ENCODE data around the gene LIX1.
"Not testable (repeated sequence)": the region's sequence is repeated elsewhere in the genome, so short reads cannot be mapped to it uniquely, and the experiment has no call there.

The LIX1 gene

GRCh38 chr5:97102010-97102470, 40.4 kb downstream of the LIX1 start:
- DNase-seq (ENCODE audit: low read depth in 2 of 2), result no peak

DNA sequence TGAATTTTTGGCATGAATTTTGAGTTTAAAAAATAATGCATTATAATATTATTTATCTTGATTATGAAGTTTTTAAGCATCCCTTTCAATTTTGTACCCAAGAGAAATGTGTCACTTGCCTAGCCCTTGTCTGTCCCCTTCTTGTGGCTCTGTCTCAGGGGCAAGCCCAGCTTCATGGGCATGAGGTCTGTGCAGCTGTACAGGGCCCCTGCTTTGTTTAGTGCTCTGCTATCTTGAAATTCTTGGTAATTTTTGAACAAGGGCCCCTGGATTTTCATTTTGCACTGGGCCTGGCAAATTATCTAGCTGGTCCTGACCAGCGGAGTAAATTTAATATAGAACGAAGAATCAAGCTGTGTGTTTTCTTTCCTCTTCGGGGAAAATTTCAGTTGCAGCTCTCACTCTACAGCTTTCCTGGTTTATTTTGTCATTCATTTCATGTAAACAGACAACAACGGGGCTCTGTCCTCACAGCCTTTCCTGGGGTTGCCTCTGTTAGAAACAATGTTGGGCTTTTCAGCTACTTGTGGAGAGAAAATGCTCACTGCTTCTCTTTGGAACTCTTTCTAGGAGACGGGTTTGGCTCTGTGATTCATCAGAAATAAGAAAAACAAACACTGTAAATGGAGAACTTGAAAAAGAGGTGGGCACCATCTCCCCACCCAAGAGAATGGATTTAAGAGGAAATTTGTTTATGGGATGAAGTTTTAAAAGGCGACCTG, 41.1 kb downstream of the LIX1 start:
- DNase-seq (ENCODE audit: low read depth in 2 of 2), result no peak

GRCh38 chr5:97100476-97100875, 41.9 kb downstream of the LIX1 start:
- DNase-seq (ENCODE audit: low read depth in 2 of 2), result no peak

DNA sequence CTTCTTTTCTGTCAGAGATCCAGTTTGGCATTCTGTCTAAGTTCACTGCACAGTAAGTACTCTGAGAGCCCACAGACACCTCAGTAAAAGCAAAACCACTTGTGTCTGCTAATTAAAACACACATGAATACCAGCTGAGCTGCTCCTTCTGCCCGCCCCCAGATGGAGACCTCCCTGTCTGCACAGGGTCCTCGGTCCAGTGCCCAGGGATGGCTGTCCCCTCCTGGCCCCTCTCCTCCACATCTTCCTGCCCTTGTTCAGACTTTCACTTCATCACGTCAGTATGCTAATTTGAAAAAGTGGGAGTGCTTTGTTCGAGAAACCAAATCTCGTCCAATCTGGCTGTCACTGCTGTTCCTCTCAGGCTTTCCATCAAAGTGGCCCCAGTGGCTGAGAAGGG, 43.5 kb downstream of the LIX1 start:
- no peak for DNase-seq (ENCODE audit: low read depth in 2 of 2)

- DNase-seq (ENCODE audit: low read depth in 2 of 2), result no peak
Measured at GRCh38 chr5:97097326-97098230, 44.8 kb downstream of the LIX1 start.

DNA sequence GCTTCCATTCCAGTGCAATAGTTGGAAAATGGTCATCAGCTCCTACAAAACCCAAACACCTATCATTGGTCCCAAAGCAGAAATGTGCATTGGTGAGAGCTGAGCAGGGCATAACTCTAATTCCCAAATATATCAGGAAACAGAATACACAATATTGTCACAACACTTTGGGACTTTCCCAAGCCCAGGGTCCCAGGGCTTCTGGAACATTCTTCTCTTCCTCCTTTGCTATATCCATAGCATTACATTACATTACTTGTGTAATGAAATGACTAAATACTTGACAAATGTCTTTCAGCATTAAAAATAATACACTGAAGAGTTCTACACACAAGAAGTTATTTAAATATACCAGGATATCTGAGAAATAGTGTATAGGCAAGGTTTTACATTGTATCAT, 45.6 kb downstream of the LIX1 start:
- DNase-seq (ENCODE audit: low read depth in 2 of 2), result no peak

DNA sequence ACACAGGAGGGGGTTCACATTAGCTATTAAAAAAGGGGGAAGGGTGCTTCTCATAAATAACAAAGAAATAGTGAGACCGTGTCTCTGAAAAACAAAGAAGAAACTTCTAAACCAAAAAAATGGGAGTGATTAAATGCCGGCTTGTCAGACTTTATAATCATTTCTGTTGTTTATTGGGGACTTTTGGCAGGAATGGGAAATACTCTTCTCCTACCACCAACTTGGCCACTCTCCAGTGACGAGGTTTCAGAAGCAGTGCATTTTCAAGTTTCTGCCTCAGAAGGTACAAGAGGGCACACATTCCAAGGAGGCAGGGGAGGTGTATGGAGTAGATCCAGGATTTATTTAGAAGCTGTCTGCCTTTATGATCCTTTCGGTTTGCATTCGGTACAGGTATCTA, 46.2 kb downstream of the LIX1 start:
- no peak for DNase-seq (ENCODE audit: low read depth in 2 of 2)

GRCh38 chr5:97095318-97095732, 47.1 kb downstream of the LIX1 start:
- no peak for DNase-seq (ENCODE audit: low read depth in 2 of 2)

GRCh38 chr5:97094579-97095317, 47.7 kb downstream of the LIX1 start:
- peak; percentile 14 for DNase-seq (ENCODE audit: low read depth in 2 of 2)

DNA sequence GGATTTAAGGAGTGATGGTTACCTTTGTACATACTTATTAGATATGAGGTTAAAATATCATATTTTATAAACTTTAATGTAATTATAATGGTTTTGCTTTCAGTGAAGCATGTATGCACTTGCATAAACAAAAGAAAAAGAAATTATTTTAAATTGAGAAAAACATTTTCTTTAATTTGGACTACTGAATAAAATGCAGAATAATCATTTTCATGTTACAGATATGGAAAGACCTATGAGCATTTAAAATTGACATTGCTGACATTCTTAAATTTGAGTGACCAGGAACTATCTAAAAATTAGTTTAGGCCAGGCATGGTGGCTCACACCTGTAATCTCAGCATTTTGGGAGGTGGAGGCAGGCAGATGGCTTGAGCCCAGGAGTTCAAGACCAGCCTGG, 49.2 kb downstream of the LIX1 start:
- DNase-seq (ENCODE audit: low read depth in 2 of 2), result no peak

DNA sequence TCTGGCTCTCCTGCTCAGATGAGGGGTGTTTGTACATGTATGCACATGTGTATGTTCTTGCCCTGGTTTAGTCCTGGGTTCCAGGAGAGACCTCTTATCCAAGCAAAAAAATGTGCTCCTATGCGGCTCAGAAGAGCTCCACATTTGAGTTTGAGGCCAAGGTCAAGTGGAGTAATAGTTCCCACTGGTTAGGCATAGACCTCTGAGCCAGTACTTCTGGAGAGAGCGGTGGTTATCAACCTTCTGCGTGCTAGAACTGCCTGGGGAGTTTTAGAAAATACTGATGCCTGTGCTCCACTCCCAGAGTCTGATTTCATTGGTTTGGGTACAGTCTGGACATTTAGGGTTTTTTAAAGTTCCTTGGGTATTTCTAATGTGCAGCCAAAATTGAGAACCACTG, 51.5 kb downstream of the LIX1 start:
- DNase-seq (ENCODE audit: low read depth in 2 of 2), result no peak

DNA sequence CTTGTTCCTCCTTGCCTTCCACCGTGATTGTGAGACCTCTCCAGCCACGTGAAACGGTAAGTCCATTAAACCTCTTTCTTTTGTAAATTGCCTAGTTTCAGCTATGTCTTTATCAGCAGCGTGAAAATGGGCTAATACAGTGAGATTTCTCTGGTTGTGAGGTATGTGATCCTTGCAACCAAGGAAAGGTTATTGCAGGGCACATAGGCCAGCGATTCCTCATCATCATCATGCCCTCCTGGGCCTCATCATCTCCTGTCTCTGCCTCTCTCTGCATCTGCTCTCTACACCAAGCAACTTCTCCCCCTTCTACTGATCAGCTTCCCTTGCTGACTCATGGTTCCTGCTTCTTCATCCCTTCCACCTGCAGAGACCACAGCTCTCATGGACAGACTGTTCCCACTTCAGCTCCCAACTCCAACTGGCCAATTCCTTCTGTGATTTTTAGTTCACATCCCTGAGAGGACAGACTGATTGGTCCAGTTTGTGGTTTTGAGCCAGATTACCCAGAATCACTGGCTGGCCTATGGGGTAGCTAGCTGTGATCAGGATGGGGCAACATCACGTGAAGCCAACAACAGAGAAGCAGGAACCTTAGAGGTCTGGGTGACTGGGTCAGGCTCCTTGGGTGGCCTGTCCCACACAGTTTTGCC, 53.1 kb downstream of the LIX1 start:
- DNase-seq (ENCODE audit: low read depth in 2 of 2), result no peak

DNA sequence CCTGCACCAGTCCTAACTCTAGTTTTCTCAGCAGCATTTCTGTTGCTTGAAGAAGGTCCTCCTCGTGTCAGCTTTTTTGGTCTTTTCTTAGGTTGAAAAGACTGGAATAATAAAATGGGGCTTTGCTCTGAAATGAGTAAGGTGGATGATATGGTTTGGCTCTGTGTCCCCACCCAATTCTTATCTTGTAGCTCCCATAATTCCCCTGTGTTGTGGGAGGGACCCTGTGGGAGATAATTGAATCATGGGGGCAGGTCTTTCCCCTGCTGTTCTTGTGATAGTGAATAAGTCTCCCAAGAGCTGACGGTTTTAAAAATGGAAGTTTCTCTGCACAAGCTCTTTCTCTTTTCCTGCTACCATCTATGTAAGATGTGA, 53.6 kb downstream of the LIX1 start:
- no peak for DNase-seq (ENCODE audit: low read depth in 2 of 2)

DNA sequence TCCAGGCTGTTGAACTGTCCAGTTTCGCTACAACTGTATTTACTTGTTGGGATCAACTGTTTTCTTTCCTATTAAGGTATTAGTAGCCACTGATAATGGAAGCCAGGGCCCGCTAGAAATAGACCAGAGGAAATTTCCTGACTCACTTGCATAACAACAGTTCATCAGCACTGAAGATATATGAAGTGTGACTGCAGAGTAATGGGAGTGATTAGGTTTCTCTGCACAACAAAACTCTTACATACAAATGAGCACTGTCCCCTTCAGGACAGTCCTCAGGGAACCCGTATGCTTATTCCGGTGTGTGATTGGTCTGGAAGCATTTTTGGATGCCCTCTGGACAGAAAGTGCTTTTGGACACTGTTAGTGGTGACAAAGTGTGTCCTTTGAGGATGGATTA, 55.3 kb downstream of the LIX1 start:
- no peak for DNase-seq (ENCODE audit: low read depth in 2 of 2)

DNA sequence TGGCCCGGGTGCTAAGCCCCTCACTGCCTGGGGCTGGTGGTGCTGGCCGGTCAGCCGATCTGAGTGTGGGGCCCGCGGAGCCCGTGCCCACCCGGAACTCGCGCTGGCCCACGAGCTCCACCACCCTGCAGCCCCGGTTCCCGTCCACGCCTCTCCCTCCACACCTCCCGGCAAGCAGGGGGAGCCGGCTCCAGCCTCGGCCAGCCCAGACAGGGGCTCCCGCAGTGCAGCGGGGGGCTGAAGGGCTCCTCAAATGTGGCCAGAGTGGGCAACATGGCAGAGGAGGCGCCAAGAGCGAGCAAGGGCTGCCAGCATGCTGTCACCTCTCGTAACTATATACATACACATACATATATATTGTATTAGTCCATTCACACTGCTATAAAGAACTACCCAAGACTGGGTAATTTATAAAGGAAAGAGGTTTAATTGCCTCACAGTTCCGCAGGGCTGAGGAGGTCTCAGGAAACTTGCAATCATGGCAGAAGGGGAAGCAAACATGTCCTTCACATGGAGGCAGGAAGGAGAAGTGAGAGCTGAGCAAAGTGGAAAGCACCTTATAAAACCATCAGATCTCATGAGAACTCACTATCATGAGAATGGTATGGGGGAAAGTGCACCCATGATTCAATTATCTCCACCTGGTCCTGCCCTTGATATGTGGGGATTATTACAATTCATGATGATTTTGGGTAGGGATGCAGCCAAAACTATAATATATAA, 56.8 kb downstream of the LIX1 start:
- DNase-seq (ENCODE audit: low read depth in 2 of 2), result no peak

DNA sequence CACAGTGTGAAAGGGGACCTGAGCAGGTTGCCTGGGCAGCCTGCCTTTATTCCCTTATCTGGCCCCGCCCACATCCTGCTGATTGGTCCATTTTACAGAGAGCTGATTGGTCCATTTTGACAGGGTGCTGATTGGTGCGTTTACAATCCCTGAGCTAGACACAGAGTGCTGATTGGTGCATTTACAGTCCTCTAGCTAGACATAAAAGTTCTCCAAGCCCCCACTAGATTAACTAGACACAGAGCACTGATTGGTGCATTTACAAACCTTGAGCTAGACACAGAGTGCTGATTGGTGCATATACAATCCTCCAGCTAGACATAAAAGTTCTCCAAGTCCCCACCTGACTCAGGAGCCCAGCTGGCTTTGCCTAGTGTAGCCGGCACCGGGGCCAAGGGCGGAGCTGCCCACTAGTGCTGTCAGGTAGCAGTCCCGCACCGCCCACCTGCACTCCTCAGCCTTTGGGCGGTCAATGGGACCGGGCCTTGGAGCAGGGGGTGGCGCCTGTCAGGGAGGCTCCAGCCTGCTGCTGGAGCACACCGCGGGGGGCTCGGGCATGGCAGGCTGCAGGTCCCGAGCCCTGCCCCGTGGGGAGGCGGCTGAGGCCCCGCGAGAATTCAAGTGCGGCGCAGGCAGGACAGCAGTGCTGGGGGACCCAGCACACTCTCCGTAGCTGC, 57.5 kb downstream of the LIX1 start:
- DNase-seq (ENCODE audit: low read depth in 2 of 2), result not testable (repeated sequence)

DNA sequence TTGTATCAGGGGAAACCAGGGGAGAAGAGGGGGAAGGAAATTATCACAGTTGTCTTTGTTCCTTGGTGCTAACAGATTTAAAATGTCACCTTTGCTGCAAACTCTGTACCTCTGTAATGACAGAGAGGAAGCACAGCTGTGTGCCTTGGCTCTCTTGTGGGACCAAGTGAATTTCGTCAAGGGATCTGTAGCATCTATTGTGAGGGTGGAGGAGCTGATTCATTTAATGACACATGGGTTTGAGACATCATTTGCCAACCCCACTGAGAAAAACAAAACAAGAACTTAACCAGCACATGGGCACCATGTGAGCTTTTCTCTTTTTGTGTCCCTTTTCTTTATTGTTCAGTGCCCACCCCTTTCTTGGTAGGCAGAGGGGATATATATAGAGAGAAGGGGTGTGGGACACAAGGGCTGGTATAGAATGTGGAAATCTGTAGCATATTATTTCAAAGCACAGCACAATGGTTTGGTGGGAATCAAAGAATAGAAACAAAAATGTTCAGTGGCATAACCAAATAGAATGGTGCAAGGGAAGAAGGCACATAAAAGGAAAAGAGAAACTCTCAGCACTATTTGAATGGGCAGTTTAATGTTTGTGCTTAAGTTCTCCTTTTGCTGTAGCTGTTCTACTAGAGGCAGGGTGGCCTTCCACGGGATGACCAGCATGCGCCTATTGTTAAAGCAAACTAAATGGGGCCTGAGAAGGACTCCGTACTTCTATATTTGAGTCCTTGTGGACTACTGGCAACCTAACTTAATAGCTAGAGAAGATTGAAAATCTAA, 63.3 kb downstream of the LIX1 start:
- DNase-seq (ENCODE audit: low read depth in 2 of 2), result no peak

GRCh38 chr5:97077246-97077645, 65.2 kb downstream of the LIX1 start:
- DNase-seq (ENCODE audit: low read depth in 2 of 2), result no peak

GRCh38 chr5:97076098-97076497, 66.3 kb downstream of the LIX1 start:
- no peak for DNase-seq (ENCODE audit: low read depth in 2 of 2)

DNA sequence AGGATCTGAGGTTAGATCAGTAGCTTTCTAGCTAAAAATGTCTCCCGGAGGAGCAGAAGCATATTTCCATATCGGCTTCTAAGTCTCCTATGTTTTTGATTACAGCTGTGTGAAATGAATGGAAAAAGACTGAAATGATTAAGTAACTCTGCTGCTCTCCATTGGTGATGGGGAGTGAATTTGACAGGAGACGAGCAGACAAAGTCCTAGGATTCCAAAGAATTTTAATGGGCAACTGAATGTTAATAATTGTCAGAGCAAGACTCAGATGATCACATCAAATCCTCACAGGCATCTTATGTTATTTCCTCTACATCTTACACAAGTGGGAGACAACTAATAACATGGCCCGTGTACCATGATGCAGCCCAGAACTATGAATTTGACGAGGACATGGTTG, 66.8 kb downstream of the LIX1 start:
- DNase-seq (ENCODE audit: low read depth in 2 of 2), result no peak

Measured in stimulated activated CD4-positive, alpha-beta T cell treated with anti-CD3 and anti-CD28 coated beads, Interleukin-15, amount 100 ng/mL, for 48 hours (primary cell).